Measurements from ENCODE around the gene SCRN2.

Gene SCRN2

GRCh38 chr17:47872019-47872650 is 31.1 kb upstream of the SCRN2 start:
- DNase-seq (ENCODE audit: low spot score), result no peak

DNA sequence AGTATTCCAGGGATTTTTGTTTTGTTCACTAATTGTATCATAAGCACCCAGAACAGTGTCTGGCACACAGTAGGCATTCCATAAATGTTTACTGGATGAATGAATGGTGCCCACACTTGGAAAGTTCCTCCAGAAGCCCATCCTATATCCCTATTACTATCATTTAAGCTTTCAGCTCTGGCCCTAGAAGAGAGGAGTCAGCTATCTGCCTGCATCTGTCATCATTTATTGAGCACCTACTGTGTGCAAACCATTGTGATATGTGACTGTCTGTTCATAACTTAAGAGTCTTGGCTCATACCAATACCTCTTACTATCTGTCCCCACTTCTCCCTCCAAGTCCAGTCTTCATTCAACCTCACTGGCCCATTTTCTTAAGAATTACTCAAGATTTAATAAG is 30.0 kb upstream of the SCRN2 start:
- DNase-seq (ENCODE audit: low spot score), result no peak

- no peak for DNase-seq (ENCODE audit: low spot score)
These were observed 29.0 kb upstream of the SCRN2 start for GRCh38 chr17:47870056-47870455.

DNA sequence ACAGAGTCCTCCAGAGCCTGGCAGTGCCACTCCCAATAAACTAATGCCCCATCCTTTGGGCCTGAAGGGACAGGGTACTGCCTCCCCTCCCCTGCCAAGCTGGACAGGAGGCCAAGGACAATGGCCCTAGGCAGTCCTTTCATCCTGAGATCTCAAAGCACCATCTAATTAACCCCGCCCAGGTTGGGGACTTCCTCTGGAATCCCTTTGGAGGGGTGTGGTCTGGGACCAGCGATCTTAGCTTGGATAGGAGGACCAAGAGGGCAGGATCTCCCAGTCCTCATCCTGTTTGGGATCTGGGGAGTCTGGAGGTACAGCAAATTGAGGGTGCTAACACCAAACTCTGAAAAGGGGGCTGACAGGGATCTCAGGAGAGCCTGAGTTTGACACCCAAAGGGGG is 28.0 kb upstream of the SCRN2 start:
- DNase-seq (ENCODE audit: low spot score), result no peak

DNA sequence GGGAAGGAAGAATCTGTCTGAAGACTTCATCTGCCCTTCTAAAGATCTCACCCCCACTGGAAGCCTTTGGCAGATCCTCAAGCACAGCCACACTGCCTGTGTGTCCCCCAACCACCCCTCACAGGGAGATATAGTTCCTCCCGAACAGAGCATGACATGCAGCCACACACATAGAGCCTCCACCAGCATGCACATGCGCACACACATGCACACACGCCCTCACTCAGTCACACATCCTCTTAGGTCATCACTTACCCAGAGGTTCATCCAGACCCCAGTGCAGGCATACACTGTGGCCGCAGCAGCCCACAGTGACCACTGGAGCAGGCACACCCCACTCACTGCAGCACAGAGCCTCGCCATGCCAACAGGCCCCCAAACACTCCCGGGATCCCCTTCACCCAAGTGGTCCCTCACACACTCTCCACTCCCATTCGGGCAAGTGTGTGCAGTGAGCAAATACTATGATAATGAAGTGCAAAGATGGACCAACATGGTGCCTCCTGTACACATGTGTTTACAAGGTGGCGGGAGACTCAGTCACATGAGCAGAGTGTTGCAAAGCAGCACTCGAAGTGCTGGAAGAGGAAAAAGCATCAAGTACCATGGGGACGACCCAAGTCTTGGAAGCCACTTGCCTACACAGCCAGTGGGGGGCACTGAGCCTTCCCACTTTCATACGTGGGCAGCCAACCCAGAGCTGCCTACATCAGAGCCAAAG is 26.9 kb upstream of the SCRN2 start:
- DNase-seq (ENCODE audit: low spot score), result no peak

DNA sequence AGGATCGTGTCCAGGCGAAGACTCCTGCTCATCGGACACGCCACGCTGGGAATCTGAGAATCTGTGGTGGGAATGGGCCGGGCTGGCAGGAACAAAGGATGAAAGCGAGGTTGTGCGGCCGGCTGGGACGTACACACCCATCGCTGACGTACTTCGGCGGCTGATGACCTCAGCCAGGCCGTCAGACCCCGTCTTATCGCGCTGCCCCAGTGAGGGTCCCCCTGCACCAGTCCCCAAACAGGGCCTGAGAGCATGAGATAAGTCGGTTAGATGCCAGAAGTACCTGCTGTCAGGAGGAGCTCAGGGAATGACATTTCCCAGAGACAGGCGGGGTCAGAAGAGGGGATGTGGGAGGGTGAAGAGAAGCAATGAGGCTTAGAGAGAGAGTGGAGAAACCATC is 25.9 kb upstream of the SCRN2 start:
- no peak for DNase-seq (ENCODE audit: low spot score)

DNA sequence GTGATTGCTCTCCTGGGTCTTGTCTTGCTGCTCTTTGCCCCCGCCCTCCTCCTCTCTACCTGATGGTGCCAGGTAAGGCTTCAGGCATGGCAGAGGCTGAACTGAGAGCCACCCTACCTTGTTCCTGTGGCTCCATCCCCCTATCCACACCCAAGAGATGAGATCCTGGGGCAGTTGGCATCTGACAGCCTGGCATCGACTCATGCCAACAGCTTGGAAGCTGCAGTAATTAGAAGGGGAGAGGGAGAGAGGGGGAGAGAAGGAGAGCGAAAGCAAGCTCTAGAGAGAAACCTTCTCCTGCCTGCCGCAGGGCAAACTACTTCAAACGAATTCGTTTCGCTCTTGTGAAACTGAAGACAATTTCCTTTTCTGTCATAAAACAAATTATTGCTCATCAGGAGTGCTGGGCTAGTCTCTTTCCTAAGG is 23.7 kb upstream of the SCRN2 start:
- no peak for DNase-seq (ENCODE audit: low spot score)

GRCh38 chr17:47862621-47863440 is 21.8 kb upstream of the SCRN2 start:
- DNase-seq (ENCODE audit: low spot score), result peak; percentile 93

GRCh38 chr17:47860386-47860785 is 19.3 kb upstream of the SCRN2 start:
- DNase-seq (ENCODE audit: low spot score), result no peak

DNA sequence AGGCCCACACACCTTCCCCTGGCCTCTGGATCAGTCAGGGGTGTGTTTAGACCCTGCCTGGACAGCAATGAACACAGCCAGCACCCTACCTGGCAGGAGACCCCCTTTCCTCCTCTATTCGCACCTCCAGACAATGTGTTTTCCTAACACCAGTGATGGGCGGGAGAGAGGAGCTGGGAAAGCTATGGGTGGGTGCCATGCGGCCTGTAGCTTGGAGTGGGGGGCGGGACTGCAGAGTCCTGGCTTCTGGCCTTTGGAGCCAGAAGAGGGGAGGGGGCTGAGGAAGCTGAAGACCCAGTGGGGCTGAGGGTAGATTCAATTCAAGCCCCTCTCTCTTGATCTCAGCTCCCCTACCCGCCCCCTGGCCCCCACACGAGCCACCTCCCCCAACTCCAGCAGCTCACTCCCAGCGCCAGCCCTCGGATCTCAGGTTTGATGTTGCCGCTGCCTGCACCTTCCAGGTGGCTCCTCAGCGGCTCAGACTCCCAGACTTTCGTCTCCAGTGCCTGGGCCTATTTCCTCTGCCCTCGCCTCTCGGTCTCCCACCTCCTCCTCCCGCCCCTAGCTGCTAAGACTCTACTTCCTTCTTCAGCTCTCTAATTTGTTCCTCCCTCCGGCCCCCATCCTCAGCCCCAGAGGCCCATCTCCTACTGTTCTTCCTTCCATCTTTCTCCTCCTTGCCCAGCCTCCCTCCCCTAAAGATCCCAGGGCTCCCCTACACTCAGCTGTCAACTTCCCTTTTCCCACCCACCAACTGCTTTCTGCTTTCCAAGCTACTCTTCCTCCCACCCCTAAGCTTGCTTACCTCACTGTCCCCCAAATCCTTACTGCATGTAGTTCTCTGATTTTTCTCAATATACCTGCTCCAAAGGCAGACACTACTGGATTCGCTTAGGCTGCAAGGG is 16.7 kb upstream of the SCRN2 start:
- DNase-seq (ENCODE audit: low spot score), result no peak

DNA sequence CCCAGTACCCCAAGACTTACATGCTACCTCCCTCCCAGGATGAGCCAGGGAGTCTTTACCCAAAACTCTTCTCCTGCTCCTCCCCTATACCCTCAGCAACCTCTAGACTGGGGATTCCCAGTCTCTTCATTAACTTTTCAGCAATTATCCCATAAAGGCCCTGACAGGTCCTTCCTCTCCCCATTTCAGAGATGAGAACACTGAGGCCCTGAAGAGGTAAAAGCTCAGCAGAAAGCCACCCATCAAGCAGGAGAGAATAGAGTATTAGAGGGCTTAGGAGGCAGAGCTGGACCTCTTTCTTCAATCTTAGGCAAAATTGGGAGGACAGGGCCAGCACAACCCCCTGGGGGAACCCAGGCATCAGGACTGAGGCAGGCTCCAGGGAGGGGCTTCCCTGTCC is 15.8 kb upstream of the SCRN2 start:
- DNase-seq (ENCODE audit: low spot score), result no peak

GRCh38 chr17:47855737-47856136 is 14.7 kb upstream of the SCRN2 start:
- no peak for DNase-seq (ENCODE audit: low spot score)

DNA sequence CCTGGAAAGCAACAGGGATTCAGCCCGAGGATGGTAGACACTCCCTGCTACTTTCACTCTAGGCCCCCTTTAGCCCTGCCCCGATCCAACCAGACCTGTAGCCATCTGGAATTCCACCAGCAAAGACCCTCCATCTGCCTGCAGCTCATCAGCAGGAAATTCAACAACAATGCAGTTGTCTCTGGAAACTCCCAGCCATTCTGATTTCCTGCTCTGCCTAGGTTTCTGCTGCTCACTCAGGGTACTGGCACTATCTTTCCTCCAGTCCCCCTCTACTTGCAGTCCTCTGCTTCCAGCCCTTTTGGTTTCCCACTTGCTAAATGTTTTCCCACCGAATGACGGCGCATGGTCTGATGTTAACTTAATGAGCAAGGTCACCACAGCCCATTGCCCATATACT is 12.5 kb upstream of the SCRN2 start:
- DNase-seq (ENCODE audit: low spot score), result no peak

DNA sequence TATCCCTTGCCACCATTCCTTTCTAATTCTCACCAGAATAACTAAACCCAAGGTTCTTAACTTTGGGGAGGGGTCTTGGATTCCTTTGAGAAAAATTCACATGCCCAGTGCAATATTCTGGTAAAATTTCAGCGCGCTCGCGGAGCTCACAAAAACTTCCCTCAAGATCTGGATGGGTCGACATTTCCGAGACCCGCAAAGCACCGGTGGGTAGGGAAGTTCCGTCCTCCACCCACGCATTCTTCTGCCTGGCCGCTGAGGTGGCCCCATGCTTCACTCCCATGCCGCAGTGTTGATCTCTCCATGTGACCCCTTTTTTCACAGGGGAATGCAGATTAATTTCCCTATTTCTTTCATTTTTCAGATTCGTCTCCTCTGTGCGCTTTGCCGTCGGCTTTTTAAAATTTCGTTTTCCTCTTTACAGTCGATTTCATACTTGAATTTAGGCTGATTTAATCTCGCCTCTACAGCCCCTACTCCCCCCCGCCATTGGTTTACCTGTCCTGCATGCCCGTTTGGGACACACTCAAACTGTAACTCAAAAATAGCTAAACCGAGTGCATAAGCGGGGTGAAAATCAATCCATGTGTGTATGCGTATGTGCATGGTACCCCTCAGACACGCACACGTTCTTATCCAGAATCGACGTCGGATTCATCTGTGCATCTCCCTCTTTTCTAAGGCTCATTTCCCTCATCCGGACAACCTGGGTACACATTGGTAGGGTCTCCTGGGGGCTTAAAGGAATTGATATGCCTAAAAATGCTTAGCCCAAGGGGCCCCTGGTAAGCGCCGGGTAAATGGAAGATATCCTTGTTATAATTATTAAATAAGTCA is 11.3 kb upstream of the SCRN2 start:
- no peak for DNase-seq (ENCODE audit: low spot score)

DNA sequence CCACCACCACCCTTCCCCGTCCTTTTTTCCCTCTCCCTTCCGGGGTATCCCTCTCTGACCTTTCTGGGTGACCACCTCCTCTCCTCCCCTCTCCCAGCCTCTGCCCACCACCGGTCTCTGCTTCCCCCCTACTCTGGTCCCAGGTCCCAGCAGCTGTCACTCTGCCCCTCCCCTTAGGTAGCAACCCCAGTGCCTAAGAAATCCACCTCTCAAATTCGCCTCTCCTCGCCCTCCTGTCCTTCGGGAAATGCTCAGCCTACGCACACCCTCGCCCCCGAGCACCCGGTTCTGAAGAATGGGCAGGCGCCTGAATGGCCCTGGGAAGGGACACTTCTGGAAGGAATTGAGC is 10.7 kb upstream of the SCRN2 start:
- DNase-seq (ENCODE audit: low spot score), result no peak

- no peak for DNase-seq (ENCODE audit: low spot score)
These were observed 9.9 kb upstream of the SCRN2 start, which contains the start of gene SP6 for GRCh38 chr17:47850692-47851573. SP6 (minus strand) TSS chr17:47851163; CDS start chr17:47848429, 2,734 bp downstream.

- DNase-seq (ENCODE audit: low spot score), result no peak
These were observed 9.3 kb upstream of the SCRN2 start for GRCh38 chr17:47850373-47850691.

GRCh38 chr17:47848198-47848513 is 7.1 kb upstream of the SCRN2 start:
- no peak for DNase-seq (ENCODE audit: low spot score)

- DNase-seq (ENCODE audit: low spot score), result no peak
These were observed 6.5 kb upstream of the SCRN2 start for GRCh38 chr17:47847341-47848197.
